ENCODE results near the gene APOBEC3C.
"Not testable (repeated sequence)": the region's sequence is repeated elsewhere in the genome, so short reads cannot be mapped to it uniquely, and the experiment has no call there.

Gene APOBEC3C

GRCh38 chr22:38984224-38984623 lies 29.8 kb upstream of the APOBEC3C start:
- no peak for DNase-seq

GRCh38 chr22:38984784-38985757 lies 29.0 kb upstream of the APOBEC3C start:
- DNase-seq: not testable (repeated sequence)

- DNase-seq: no peak
Observed at GRCh38 chr22:38986629-38987028, 27.4 kb upstream of the APOBEC3C start.

GRCh38 chr22:38987171-38987895 lies 26.7 kb upstream of the APOBEC3C start:
- no peak for DNase-seq

GRCh38 chr22:38989466-38989865 lies 24.6 kb upstream of the APOBEC3C start:
- DNase-seq: no peak

GRCh38 chr22:38992871-38993371 lies 21.1 kb upstream of the APOBEC3C start:
- DNase-seq: not testable (repeated sequence)

GRCh38 chr22:38996105-38996504 lies 18.0 kb upstream of the APOBEC3C start:
- DNase-seq: no peak

- no peak for DNase-seq
Observed at GRCh38 chr22:38997518-38997917, 16.5 kb upstream of the APOBEC3C start.

GRCh38 chr22:39003165-39003638 lies 10.9 kb upstream of the APOBEC3C start:
- DNase-seq: no peak

GRCh38 chr22:39007177-39007576 lies 6.9 kb upstream of the APOBEC3C start:
- no peak for DNase-seq

GRCh38 chr22:39008271-39008850 lies 5.7 kb upstream of the APOBEC3C start:
- not testable (repeated sequence) for DNase-seq

GRCh38 chr22:39010946-39011345 lies 3.1 kb upstream of the APOBEC3C start:
- no peak for DNase-seq

GRCh38 chr22:39012533-39013511 lies 1.2 kb upstream of the APOBEC3C start:
- DNase-seq: no peak

- not testable (repeated sequence) for DNase-seq
Observed at GRCh38 chr22:39013561-39013941, 506 bp upstream of the APOBEC3C start.

- not testable (repeated sequence) for DNase-seq
Observed at GRCh38 chr22:39014723-39015121, 665 bp downstream of the APOBEC3C start.

GRCh38 chr22:39016592-39016991 lies 2.5 kb downstream of the APOBEC3C start:
- DNase-seq: no peak

GRCh38 chr22:39017596-39018365 lies 3.7 kb downstream of the APOBEC3C start:
- no peak for DNase-seq

- not testable (repeated sequence) for DNase-seq
Observed at GRCh38 chr22:39020021-39020651, 6.1 kb downstream of the APOBEC3C start.

GRCh38 chr22:39021552-39022250 lies 7.6 kb downstream of the APOBEC3C start:
- DNase-seq: no peak
